ENCODE measurements around the gene PPFIA2. TPM values are rescaled to one million over a fixed set of nuclear protein-coding genes. Genes with fewer than 3 reads are reported as not detected.

The PPFIA2 gene
- total RNA-seq, 4 donors from 2014 or later: 0.37 to 8.9 (median 0.55) TPM; not detected in 1

- WGBS, 2 donors (ENCODE audit: low coverage in 1 of 2): 21 to 37% methylated on average over 1 of the region's 1 CpG
- in situ Hi-C loops (cut with MboI; ENCODE audit: low pct_ligation_motif_present in 1 of 4, low pct_unique_long_range_greater_than_20kb in 1 of 4, low sequenced_read_pairs in 3 of 4) (loop anchor here (25.0 kb wide), 2 partner anchors 177 to 698 kb away; no protein-coding TSS in a partner anchor), intact Hi-C loops (cut with DNase I; ENCODE audit: low total_unique reads) (no loop called here)
- Histone ChIP-seq H3K4me1 (no peaks in the 10 kb centered on the region), H3K36me3 (no peaks in the 10 kb centered on the region), H3K9me3 (no peaks in the 10 kb centered on the region), H3K27me3 (no peaks in the 10 kb centered on the region), H3K27ac (no peak overlapping the region), H3K4me3 (no peak overlapping the region)
- TF ChIP-seq POLR2A (IDR thresholded peaks at IDR 0.05) (no peak), EP300 (IDR thresholded peaks at IDR 0.05; ENCODE audit: low read depth) (no peak), POLR2AphosphoS5 (IDR thresholded peaks at IDR 0.05) (no peak), CTCF (IDR thresholded peaks at IDR 0.05) (no peak)
- DNase-seq: no peak
These were observed 120.0 kb downstream of the PPFIA2 start for GRCh38 chr12:81639196-81639595.

DNA sequence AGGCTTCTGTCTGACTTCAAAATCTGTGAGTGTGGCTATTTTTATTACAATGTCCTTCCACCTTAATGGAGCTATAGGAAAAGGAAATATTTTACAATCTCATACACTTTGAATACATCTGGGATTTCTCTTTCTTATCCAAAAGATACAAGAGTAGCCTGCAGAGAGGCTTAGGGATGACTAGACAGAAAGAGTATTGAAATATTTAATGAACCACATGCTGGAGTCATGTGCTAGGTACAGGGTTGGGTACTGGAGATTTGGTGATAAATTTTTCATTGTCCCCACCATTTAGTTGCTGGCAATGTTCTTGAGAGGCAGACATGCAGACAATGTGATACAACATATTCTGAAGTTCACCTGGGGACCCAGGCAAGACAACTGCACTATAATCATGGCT, 126.0 kb downstream of the PPFIA2 start:
- Histone ChIP-seq H3K4me1 (no peaks in the 10 kb centered on the region), H3K27me3 (no peaks in the 10 kb centered on the region), H3K36me3 (no peaks in the 10 kb centered on the region), H3K9me3 (no peaks in the 10 kb centered on the region), H3K4me3 (no peak overlapping the region), H3K27ac (no peak overlapping the region)
- in situ Hi-C loops (cut with MboI; ENCODE audit: low pct_ligation_motif_present in 1 of 4, low pct_unique_long_range_greater_than_20kb in 1 of 4, low sequenced_read_pairs in 3 of 4): loop anchor here (25.0 kb wide), 2 partner anchors 171 to 704 kb away; no protein-coding TSS in a partner anchor
- intact Hi-C loops (cut with DNase I; ENCODE audit: low total_unique reads): no loop called here
- no peak for TF ChIP-seq POLR2A (IDR thresholded peaks at IDR 0.05)
- no peak for TF ChIP-seq POLR2AphosphoS5 (IDR thresholded peaks at IDR 0.05)
- no peak for TF ChIP-seq EP300 (IDR thresholded peaks at IDR 0.05; ENCODE audit: low read depth)
- TF ChIP-seq CTCF (IDR thresholded peaks at IDR 0.05): no peak
- no peak for DNase-seq

DNA sequence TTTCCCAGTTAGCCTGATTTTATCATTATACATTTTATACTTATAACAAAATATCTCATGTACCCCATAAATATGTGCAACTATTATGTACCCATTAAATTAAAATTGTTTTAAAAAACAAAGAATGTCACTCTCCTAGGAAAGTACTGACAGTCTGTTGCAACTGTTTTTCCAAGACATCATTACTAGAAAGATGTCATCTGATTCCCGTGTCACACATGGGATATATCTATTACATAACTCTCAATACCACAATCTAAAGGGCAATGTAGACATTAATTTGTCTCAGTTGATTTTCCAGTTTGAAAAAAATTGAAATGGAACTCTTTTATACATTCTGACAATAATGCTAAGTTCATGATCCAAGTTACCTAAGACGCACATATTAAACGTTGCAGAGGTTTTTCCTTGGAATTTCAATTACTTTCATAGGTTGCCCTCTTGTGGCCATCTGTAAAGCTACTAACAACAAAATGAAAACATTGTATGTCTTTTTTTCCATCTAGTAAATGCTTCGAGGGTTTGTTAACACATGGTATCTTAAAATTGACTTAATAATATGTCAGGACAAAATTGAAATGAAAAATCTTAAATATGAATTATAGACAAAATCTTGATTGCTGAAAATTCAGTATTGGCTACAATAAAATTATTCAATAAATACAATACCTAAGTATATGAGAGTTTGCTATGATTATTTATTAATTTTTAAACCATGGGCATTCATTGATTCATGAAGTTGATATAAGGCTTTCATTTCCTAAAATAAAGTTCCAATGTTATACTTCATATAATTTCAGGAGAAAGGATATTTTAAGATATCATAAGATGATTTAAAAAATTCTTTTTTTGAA, 131.6 kb downstream of the PPFIA2 start:
- in situ Hi-C loops (cut with MboI; ENCODE audit: low pct_ligation_motif_present in 1 of 4, low pct_unique_long_range_greater_than_20kb in 1 of 4, low sequenced_read_pairs in 3 of 4): loop anchor here (5.0 to 25.0 kb wide), 3 partner anchors 165 to 710 kb away; no protein-coding TSS in a partner anchor
- Histone ChIP-seq H3K27me3 (no peaks in the 10 kb centered on the region), H3K9me3 (no peaks in the 10 kb centered on the region), H3K27ac (no peak overlapping the region), H3K36me3 (no peaks in the 10 kb centered on the region), H3K4me1 (no peaks in the 10 kb centered on the region), H3K4me3 (no peak overlapping the region)
- TF ChIP-seq CTCF (IDR thresholded peaks at IDR 0.05) (peak; percentile 33 to 52 (median 44)), POLR2A (IDR thresholded peaks at IDR 0.05) (no peak)
- whole genome bisulfite sequencing, 2 donors (ENCODE audit: low coverage in 1 of 2): 8 to 10% methylated on average over 4 of the region's 4 CpGs
- DNase-seq: no peak
- intact Hi-C loops (cut with DNase I; ENCODE audit: low total_unique reads): no loop called here

DNA sequence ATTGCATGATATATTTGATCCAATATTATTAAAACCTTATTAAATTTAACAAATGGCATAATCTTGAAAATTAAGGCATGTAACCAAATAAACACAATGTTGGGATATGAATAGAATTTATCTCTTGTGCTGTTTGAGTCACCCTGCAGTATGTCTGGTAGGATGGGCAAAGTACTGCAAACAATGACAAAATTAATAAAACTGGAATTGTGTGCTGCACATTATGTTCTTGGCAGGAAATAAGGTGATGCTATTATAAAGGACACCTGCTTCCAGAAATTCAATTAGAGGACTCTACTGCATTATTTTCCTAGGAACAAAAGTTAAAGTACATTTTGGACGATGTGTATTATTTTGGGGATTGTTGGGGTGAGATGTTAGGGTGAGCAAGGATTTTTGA, 132.7 kb downstream of the PPFIA2 start:
- H3K9me3 ChIP-seq: no peaks in the 10 kb centered on the region
- no peaks in the 10 kb centered on the region for H3K4me1 ChIP-seq
- no peaks in the 10 kb centered on the region for H3K36me3 ChIP-seq
- H3K4me3 ChIP-seq: no peak overlapping the region
- intact Hi-C loops (cut with DNase I; ENCODE audit: low total_unique reads): no loop called here
- 33 to 43% methylated on average over 1 of the region's 1 CpG for WGBS, 2 donors (ENCODE audit: low coverage in 1 of 2)
- no peak for DNase-seq
- no peak overlapping the region for H3K27ac ChIP-seq
- no peak for TF ChIP-seq POLR2AphosphoS5 (IDR thresholded peaks at IDR 0.05)
- no peak for TF ChIP-seq CTCF (IDR thresholded peaks at IDR 0.05)
- no peak for TF ChIP-seq POLR2A (IDR thresholded peaks at IDR 0.05)
- no peak for TF ChIP-seq EP300 (IDR thresholded peaks at IDR 0.05; ENCODE audit: low read depth)
- H3K27me3 ChIP-seq: no peaks in the 10 kb centered on the region
- in situ Hi-C loops (cut with MboI; ENCODE audit: low pct_ligation_motif_present in 1 of 4, low pct_unique_long_range_greater_than_20kb in 1 of 4, low sequenced_read_pairs in 3 of 4): loop anchor here (5.0 to 25.0 kb wide), 3 partner anchors 164 to 711 kb away; no protein-coding TSS in a partner anchor
